ENCODE data around the gene CIRBP. TPM values are rescaled to one million over a fixed set of nuclear protein-coding genes. Genes with fewer than 3 reads are reported as not detected.

The CIRBP gene
- total RNA-seq, 1 experiment from 2014 or later, result 263 TPM

- no peak overlapping the region for H3K4me2 ChIP-seq (ENCODE audit: insufficient read depth, insufficient read length, low read length)
- H3K4ac ChIP-seq (ENCODE audit: low read depth, low read length), result no peak overlapping the region
- H4K20me1 ChIP-seq (ENCODE audit: control insufficient read depth, insufficient read depth, insufficient read length), result no peaks in the 10 kb centered on the region
- H3K79me2 ChIP-seq (ENCODE audit: insufficient read depth, low read length), result peaks cover 4% of the 10 kb centered on the region; the same call in 1 of the 2 replicates
- peaks cover 47 to 57% of the 10 kb centered on the region in 2 experiments for H3K4me1 Mint-ChIP-seq
- peak overlapping the region; percentile 6 for H3K9ac ChIP-seq (ENCODE audit: extremely low read depth, insufficient read length, low read length)
- no peak overlapping the region for H2BK15ac ChIP-seq (ENCODE audit: low read depth, low read length)
- no peak overlapping the region for H4K91ac ChIP-seq (ENCODE audit: insufficient read length, low read depth, low read length)
- H3K23me2 ChIP-seq (ENCODE audit: insufficient read length, low read depth, low read length, poor library complexity, severe bottlenecking), result peaks cover 16% of the 10 kb centered on the region
- H3K27me3 ChIP-seq (ENCODE audit: insufficient read depth, low read length), result no peaks in the 10 kb centered on the region
- H3T11ph ChIP-seq (ENCODE audit: low read length), result no peak overlapping the region
- DNase-seq, result no peak
- no peaks in the 10 kb centered on the region for H3K9me3 Mint-ChIP-seq
- H2AK5ac ChIP-seq (ENCODE audit: insufficient read length, low read length), result no peak overlapping the region
- no peak overlapping the region for H2BK12ac ChIP-seq (ENCODE audit: insufficient read length, low read depth, low read length)
- H3K4me3 Mint-ChIP-seq, result peak overlapping the region; percentile 4 to 28; a peak in 3 of 5 replicates
- 100% methylated on average over 2 of the region's 33 CpGs for WGBS (ENCODE audit: extremely low coverage, insufficient read length, low lambda C conversion rate)
- no peak for TF ChIP-seq CTCF (conservative IDR thresholded peaks at IDR 0.05)
- H3K9me3 ChIP-seq (ENCODE audit: control insufficient read depth, low read depth, low read length), result no peaks in the 10 kb centered on the region
- peaks cover 9% of the 10 kb centered on the region for H3K79me1 ChIP-seq (ENCODE audit: insufficient read depth, low read depth, low read length, poor library complexity, severe bottlenecking)
- peaks cover 36 to 58% (median 50%) of the 10 kb centered on the region in 3 experiments for H3K36me3 Mint-ChIP-seq (ENCODE audit: insufficient read depth in 1 of 3, low read depth in 3 of 3)
- no peak overlapping the region for H4K8ac ChIP-seq (replicated peaks; ENCODE audit: insufficient read length, low read depth, low read length)
- H2BK5ac ChIP-seq (ENCODE audit: insufficient read length, low read length), result no peak overlapping the region
- peaks cover 6% of the 10 kb centered on the region for H3K27me3 Mint-ChIP-seq (ENCODE audit: low read depth)
- H3K4me1 ChIP-seq (ENCODE audit: insufficient read depth, low read length), result no peaks in the 10 kb centered on the region; the same call in 1 of the 2 replicates
- no peak overlapping the region for H3K56ac ChIP-seq (ENCODE audit: insufficient read length, low read depth, low read length)
- no peak overlapping the region for H2AFZ ChIP-seq (ENCODE audit: low read length)
- no peak overlapping the region for H3K27ac ChIP-seq (ENCODE audit: insufficient read length, low read depth, low read length)
- no peak overlapping the region for H3K23ac ChIP-seq (ENCODE audit: insufficient read length, low read depth, low read length)
- H2BK120ac ChIP-seq (ENCODE audit: low read depth, low read length, poor library complexity, severe bottlenecking), result no peak overlapping the region
- peak overlapping the region in 2 of 3 experiments; percentile 54 to 93; a peak in 4 of 7 replicates for H3K27ac Mint-ChIP-seq
- no peak overlapping the region for H4K5ac ChIP-seq (ENCODE audit: insufficient read length, low read depth, low read length)
- H3K14ac ChIP-seq (ENCODE audit: insufficient read depth, low read length), result no peak overlapping the region
- H2BK20ac ChIP-seq (ENCODE audit: low read depth, low read length, poor library complexity, severe bottlenecking), result no peak overlapping the region
- no peak overlapping the region for H3K18ac ChIP-seq (ENCODE audit: insufficient read length, low read depth, low read length)
Observed at GRCh38 chr19:1272423-1273262, 3.5 kb downstream of the CIRBP start.
